Muscle of leg (tissue), 16 donors: Measurements from ENCODE around the gene MIER2. TPM values are rescaled to one million over a fixed set of nuclear protein-coding genes. Genes with fewer than 3 reads are reported as not detected.
A peak's percentile ranks its signal among the peaks of the same experiment; 100 is the strongest.
"Not testable (repeated sequence)": the region's sequence is repeated elsewhere in the genome, so short reads cannot be mapped to it uniquely, and the experiment has no call there.

Experiments
- DNase-seq: peaks from one replicate; pipeline ENCODE4 v3.0.0; 2013
- H3K27ac ChIP-seq: one replicate; pipeline ENCODE4 v1.5.1; 2013; ENCODE audit warnings: mild to moderate bottlenecking, low read length, control low read depth
- H3K27me3 ChIP-seq: one replicate; pipeline ENCODE4 v1.6.1; 2013; ENCODE audit warnings: low read length; ENCODE audit not compliant: control insufficient read depth, insufficient read depth
- H3K36me3 ChIP-seq: one replicate; pipeline ENCODE4 v1.6.1; 2013; ENCODE audit warnings: low read length; ENCODE audit not compliant: control insufficient read depth, insufficient read depth
- H3K4me1 ChIP-seq: one replicate; pipeline ENCODE4 v1.6.1; 2013; ENCODE audit warnings: low read length; ENCODE audit not compliant: control insufficient read depth, insufficient read depth
- H3K4me3 ChIP-seq: one replicate; pipeline ENCODE4 v1.5.1; 2013; ENCODE audit warnings: low read length, control low read depth
- H3K9me3 ChIP-seq: replicated peaks from 2 replicates; pipeline ENCODE4 v1.6.1; 2013; ENCODE audit warnings: low read depth, low read length; ENCODE audit not compliant: control insufficient read depth
- WGBS: methylation state at CpG from one replicate; pipeline ENCODE4 v1.1.5; 2013; ENCODE audit warnings: missing lambda C conversion rate; ENCODE audit not compliant: insufficient coverage; 5-methylcytosine and 5-hydroxymethylcytosine counted together
- long read RNA-seq, 11 donors: transcript quantifications; one replicate each; lab custom pipeline, GENCODE V29; 2026
- polyA plus RNA-seq, 8 donors: library from polyadenylated mRNA; unstranded; fragments of 120-200 nt; gene quantifications; one replicate each; pipeline versions ENCODE4 v1.2.1 to v1.2.3, GENCODE V29; 2013; ENCODE audit warnings: inconsistent platforms in 1 of 8, low replicate concordance in 1 of 8; ENCODE audit not compliant: insufficient read length in 8 of 8, insufficient read depth in 1 of 8
- total RNA-seq: library from RNA; stranded (reverse); fragments of 120-200 nt; gene quantifications from one replicate; pipeline ENCODE4 v1.2.4, GENCODE V29; 2013

MIER2 gene
- total RNA-seq, result 17.2 TPM
- 10 to 100 TPM; 21.3 to 33.5 (median 28.9) TPM for polyA plus RNA-seq
- long read RNA-seq, donor 1, full-length matches to known transcripts, result 1 of 1 reads
- long read RNA-seq, donor 1, partial matches to known transcripts, result 0 of 1 reads
- long read RNA-seq, donor 1, other reads (novel, unspliced or antisense), result 0 of 1 reads
- long read RNA-seq, donor 2, result 0 reads
- long read RNA-seq, donor 3, full-length matches to known transcripts, result 3 of 3 reads
- long read RNA-seq, donor 3, partial matches to known transcripts, result 0 of 3 reads
- long read RNA-seq, donor 3, other reads (novel, unspliced or antisense), result 0 of 3 reads
- long read RNA-seq, donor 4, full-length matches to known transcripts, result 2 of 2 reads
- long read RNA-seq, donor 4, partial matches to known transcripts, result 0 of 2 reads
- long read RNA-seq, donor 4, other reads (novel, unspliced or antisense), result 0 of 2 reads
- long read RNA-seq, donor 5, full-length matches to known transcripts, result 6 of 11 reads
- long read RNA-seq, donor 5, partial matches to known transcripts, result 5 of 11 reads
- long read RNA-seq, donor 5, other reads (novel, unspliced or antisense), result 0 of 11 reads
- long read RNA-seq, donor 6, full-length matches to known transcripts, result 2 of 2 reads
- long read RNA-seq, donor 6, partial matches to known transcripts, result 0 of 2 reads
- long read RNA-seq, donor 6, other reads (novel, unspliced or antisense), result 0 of 2 reads
- long read RNA-seq, donor 7, full-length matches to known transcripts, result 3 of 3 reads
- long read RNA-seq, donor 7, partial matches to known transcripts, result 0 of 3 reads
- long read RNA-seq, donor 7, other reads (novel, unspliced or antisense), result 0 of 3 reads
- long read RNA-seq, donor 8, result 0 reads
- long read RNA-seq, donor 9, full-length matches to known transcripts, result 1 of 1 reads
- long read RNA-seq, donor 9, partial matches to known transcripts, result 0 of 1 reads
- long read RNA-seq, donor 9, other reads (novel, unspliced or antisense), result 0 of 1 reads
- long read RNA-seq, donor 10, result 0 reads
- long read RNA-seq, donor 11, full-length matches to known transcripts, result 1 of 1 reads
- long read RNA-seq, donor 11, partial matches to known transcripts, result 0 of 1 reads
- long read RNA-seq, donor 11, other reads (novel, unspliced or antisense), result 0 of 1 reads

GRCh38 chr19:344625-345319 lies at the start of gene MIER2:
TSS of gene MIER2 (minus strand) at chr19:344796. CDS start at chr19:344782, 14 bp downstream.
- no peaks in the 10 kb centered on the region for H3K9me3 ChIP-seq
- 5% methylated on average over 70 of the region's 77 CpGs for WGBS
- peaks cover 38% of the 10 kb centered on the region for H3K4me1 ChIP-seq
- H3K27ac ChIP-seq, result peak within 1 kb of the TSS; percentile 18
- H3K4me3 ChIP-seq, result peak within 1 kb of the TSS; percentile 56
- peaks cover 22% of the 10 kb centered on the region for H3K36me3 ChIP-seq
- peak; percentile 89 for DNase-seq
- peaks cover 5% of the 10 kb centered on the region for H3K27me3 ChIP-seq

GRCh38 chr19:393560-393959 lies 49.0 kb upstream of the MIER2 start:
- H3K27ac ChIP-seq, H3K27me3 ChIP-seq, H3K4me1 ChIP-seq, H3K9me3 ChIP-seq, DNase-seq, H3K4me3 ChIP-seq, H3K36me3 ChIP-seq: not testable (repeated sequence)

- Histone ChIP-seq H3K27me3 (peaks cover 2% of the 10 kb centered on the region), H3K36me3 (no peaks in the 10 kb centered on the region), H3K27ac (no peak overlapping the region), H3K9me3 (no peaks in the 10 kb centered on the region), H3K4me3 (no peak overlapping the region), H3K4me1 (peaks cover 2% of the 10 kb centered on the region)
- no peak for DNase-seq
- WGBS, result 63% methylated on average over 7 of the region's 17 CpGs
Measured at GRCh38 chr19:392375-392970, 47.9 kb upstream of the MIER2 start.

GRCh38 chr19:391726-392374 lies 47.3 kb upstream of the MIER2 start:
- Histone ChIP-seq H3K4me1 (peaks cover 2% of the 10 kb centered on the region), H3K4me3 (no peak overlapping the region), H3K9me3 (no peaks in the 10 kb centered on the region), H3K27ac (no peak overlapping the region), H3K36me3 (no peaks in the 10 kb centered on the region), H3K27me3 (peaks cover 2% of the 10 kb centered on the region)
- no peak for DNase-seq
- 84% methylated on average over 30 of the region's 30 CpGs for WGBS

GRCh38 chr19:391207-391557 lies 46.6 kb upstream of the MIER2 start:
- no peak for DNase-seq
- Histone ChIP-seq H3K4me1 (peaks cover 2% of the 10 kb centered on the region), H3K27me3 (peaks cover 2% of the 10 kb centered on the region), H3K9me3 (no peaks in the 10 kb centered on the region), H3K36me3 (no peaks in the 10 kb centered on the region), H3K4me3 (no peak overlapping the region), H3K27ac (no peak overlapping the region)
- WGBS, result 100% methylated on average over 1 of the region's 2 CpGs

GRCh38 chr19:390386-391206 lies 46.0 kb upstream of the MIER2 start:
- peaks cover 2% of the 10 kb centered on the region for H3K27me3 ChIP-seq
- no peaks in the 10 kb centered on the region for H3K9me3 ChIP-seq
- peaks cover 2% of the 10 kb centered on the region for H3K4me1 ChIP-seq
- WGBS, result 83% methylated on average over 22 of the region's 30 CpGs
- no peak for DNase-seq
- no peak overlapping the region for H3K27ac ChIP-seq
- no peaks in the 10 kb centered on the region for H3K36me3 ChIP-seq
- H3K4me3 ChIP-seq, result no peak overlapping the region

GRCh38 chr19:389935-390289 lies 45.3 kb upstream of the MIER2 start:
- no peak overlapping the region for H3K4me3 ChIP-seq
- H3K27me3 ChIP-seq, result peaks cover 2% of the 10 kb centered on the region
- DNase-seq, result no peak
- H3K27ac ChIP-seq, result no peak overlapping the region
- H3K4me1 ChIP-seq, result peaks cover 2% of the 10 kb centered on the region
- 67% methylated on average over 9 of the region's 12 CpGs for WGBS
- H3K36me3 ChIP-seq, result no peaks in the 10 kb centered on the region
- no peaks in the 10 kb centered on the region for H3K9me3 ChIP-seq

GRCh38 chr19:389255-389934 lies 44.8 kb upstream of the MIER2 start:
- 41% methylated on average over 16 of the region's 21 CpGs for WGBS
- no peaks in the 10 kb centered on the region for H3K9me3 ChIP-seq
- DNase-seq, result no peak

More at GRCh38 chr19:389255-389934, 44.8 kb upstream of the MIER2 start:
- Histone ChIP-seq H3K4me1 (peaks cover 2% of the 10 kb centered on the region), H3K4me3 (no peak overlapping the region), H3K27ac (no peak overlapping the region), H3K27me3 (peaks cover 2% of the 10 kb centered on the region), H3K36me3 (no peaks in the 10 kb centered on the region)
